ES-I3 (cell line): Measurements from ENCODE around the gene ADRM1.

Source experiments
- H3K36me3 ChIP-seq: 2 replicates; pipeline ENCODE4 v1.6.1; 2013; ENCODE audit warnings: mild to moderate bottlenecking, low read length, control low read depth, moderate library complexity; ENCODE audit not compliant: insufficient read depth
- H3K4me1 ChIP-seq: 2 replicates; pipeline ENCODE4 v1.6.1; 2013; ENCODE audit warnings: mild to moderate bottlenecking, control low read depth, low read length; ENCODE audit not compliant: insufficient read depth
- H3K9ac ChIP-seq: 2 replicates; pipeline ENCODE4 v1.6.1; 2013; ENCODE audit warnings: low read depth, mild to moderate bottlenecking, low read length, moderate library complexity
- H3K9me3 ChIP-seq: 2 replicates; pipeline ENCODE4 v1.6.1; 2013; ENCODE audit warnings: mild to moderate bottlenecking, low read length, moderate library complexity; ENCODE audit not compliant: control insufficient read depth, insufficient read depth

The ADRM1 gene

DNA sequence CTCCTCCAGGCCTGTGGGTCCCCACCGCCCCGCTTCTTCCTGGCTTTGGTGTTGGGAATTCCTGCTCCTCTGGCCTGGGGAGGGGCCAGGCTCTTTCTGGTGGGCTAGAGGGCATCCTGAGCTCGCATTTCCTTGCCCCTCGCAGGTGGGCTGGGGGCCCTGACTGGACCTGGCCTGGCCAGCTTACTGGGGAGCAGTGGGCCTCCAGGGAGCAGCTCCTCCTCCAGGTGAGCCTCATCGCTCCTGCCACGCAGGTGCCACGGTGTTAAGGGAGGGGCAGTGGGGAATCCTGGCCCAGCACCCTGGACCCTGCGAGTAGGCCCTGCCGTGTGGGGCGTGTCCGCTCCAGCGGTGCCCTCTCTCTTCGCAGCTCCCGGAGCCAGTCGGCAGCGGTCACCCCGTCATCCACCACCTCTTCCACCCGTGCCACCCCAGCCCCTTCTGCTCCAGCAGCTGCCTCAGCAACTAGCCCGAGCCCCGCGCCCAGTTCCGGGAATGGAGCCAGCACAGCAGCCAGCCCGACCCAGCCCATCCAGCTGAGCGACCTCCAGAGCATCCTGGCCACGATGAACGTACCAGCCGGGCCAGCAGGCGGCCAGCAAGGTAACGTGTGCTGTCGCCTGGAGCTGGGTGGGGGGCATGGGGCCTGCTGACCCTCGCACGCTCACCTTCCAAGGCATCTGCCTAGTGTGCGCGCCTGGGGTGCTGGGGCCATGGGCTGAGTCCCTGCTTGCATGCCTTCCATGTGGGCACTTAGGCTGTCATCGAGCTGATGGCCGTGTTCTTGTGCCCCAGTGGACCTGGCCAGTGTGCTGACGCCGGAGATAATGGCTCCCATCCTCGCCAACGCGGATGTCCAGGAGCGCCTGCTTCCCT lies 4.7 kb downstream of the ADRM1 start:
- Histone ChIP-seq H3K36me3 (peaks cover 24% of the 10 kb centered on the region), H3K9ac (no peak overlapping the region), H3K4me1 (no peaks in the 10 kb centered on the region; the same call in 1 of the 2 replicates), H3K9me3 (no peaks in the 10 kb centered on the region)

DNA sequence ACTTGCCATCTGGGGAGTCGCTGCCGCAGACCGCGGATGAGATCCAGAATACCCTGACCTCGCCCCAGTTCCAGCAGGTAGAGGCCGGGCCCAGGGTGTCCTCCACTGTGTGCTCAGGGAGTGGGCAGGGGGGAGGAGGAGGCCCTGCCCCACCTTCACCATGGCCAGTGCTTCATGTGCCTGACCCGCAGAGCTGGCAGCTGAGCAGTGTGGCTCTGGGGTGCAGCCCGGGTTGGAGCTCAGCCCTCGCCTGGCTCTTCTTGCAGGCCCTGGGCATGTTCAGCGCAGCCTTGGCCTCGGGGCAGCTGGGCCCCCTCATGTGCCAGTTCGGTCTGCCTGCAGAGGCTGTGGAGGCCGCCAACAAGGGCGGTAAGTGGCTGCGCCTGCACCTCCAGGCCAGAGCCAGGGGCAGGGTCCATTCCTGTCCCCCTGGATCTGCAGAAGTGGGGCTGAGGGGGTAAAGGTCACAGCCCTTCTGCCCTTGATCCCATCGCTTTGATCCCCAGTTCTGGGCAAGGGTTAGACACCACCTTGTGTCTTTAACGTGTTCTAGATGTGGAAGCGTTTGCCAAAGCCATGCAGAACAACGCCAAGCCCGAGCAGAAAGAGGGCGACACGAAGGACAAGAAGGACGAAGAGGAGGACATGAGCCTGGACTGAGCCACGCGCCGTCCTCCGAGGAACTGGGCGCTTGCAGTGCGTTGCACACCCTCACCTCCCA lies 5.5 kb downstream of the ADRM1 start:
- Histone ChIP-seq H3K9ac (no peak overlapping the region), H3K9me3 (no peaks in the 10 kb centered on the region), H3K36me3 (peaks cover 24% of the 10 kb centered on the region), H3K4me1 (no peaks in the 10 kb centered on the region; the same call in 1 of the 2 replicates)

DNA sequence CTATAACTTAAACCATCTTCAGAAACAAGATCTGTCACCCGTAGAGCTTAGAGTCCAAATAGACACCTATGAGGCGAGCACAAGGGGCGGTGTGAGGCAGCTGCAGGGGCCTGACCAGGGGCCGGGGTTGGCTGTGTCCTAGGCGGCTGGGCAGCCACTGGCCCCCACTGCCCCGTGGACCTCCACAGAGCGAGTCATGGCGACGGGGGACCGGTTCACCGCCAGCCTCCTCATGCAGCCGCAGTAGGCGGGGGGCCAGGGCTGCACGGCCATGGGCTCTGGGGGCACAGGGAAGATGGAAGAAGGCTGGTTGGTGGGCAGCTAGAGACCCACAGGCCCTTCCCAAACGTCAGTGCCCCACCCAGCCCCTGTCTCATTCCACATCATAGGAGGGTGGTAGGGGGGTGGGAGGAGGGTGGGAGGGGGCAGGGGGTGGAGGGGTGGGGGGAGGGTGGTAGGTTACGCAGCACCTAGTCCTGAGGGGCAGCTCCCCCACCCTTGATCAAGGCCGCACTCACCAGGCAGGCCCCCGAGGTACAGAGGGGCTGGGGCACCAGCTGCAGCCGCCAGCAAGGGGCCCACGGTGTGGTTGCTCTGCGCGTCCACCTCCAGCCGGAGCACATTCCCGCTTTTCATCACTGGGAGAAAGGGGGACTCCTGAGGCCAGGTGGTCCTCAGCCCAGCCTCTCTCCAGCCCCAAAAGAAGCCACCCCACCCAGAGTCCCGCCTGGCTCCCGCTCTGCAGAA lies 6.6 kb downstream of the ADRM1 start:
- Histone ChIP-seq H3K9me3 (no peaks in the 10 kb centered on the region), H3K4me1 (no peaks in the 10 kb centered on the region), H3K36me3 (peaks cover 26% of the 10 kb centered on the region), H3K9ac (no peak overlapping the region)

DNA sequence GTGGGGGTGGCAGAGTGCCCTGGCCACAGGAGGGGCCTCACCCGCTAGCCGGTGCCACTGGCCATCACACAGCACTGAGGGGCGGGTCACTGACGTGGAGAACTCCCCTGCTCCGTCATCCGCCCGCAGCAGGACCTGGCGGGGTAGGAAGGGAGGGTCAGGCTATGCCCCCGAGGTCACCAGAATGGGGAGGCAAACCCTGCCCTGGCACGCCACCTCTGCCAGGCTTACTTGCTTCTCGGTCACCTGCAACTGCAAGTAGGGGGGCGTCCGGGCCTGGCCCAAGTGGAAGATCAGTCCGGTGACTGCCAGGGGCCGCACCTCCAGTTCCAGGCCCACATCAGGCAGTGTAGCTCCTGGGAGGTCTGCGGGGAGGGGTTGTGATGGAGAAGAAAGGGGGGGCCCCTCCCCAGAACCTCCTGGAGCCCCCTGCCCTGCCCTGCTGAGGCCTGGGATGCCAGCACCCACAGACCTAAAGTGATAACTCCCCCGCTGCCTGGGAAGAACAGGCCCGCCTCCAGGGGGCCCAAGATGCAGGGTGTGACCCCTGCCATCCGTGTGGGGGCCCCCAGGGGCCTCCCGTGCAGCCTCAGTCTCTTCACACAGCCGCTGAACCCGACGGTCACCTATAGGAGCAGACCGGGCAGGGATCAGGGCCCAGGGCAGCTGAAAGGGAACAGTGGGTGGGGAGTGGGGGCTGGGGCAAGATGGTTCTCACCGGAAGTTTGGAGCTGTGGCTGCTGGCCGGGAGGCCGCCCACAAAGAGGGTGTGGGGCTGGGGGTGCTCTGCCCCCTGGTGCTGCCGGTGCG lies 7.4 kb downstream of the ADRM1 start:
- H3K4me1 ChIP-seq = no peaks in the 10 kb centered on the region
- H3K9me3 ChIP-seq = no peaks in the 10 kb centered on the region
- no peak overlapping the region for H3K9ac ChIP-seq
- peaks cover 29% of the 10 kb centered on the region for H3K36me3 ChIP-seq

DNA sequence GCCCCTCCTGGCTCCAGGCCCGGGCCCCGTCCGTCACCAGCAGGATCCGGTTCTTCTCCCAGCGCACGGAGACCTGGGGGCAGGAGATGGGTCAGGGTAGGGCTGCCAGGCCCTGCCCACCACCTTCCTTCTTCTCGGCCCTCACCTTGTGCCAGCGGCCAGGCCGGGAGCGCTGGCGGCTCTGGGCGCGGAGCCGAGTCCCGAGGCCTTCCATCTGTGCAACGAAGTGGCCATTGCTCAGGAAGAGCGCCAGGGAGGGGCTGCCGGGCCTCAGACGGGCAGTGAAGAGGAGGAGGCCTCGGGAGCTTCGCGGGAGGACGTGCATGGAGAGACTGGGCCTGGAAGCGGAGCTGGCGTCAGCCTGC lies 7.9 kb downstream of the ADRM1 start:
- H3K4me1 ChIP-seq = no peaks in the 10 kb centered on the region
- no peak overlapping the region for H3K9ac ChIP-seq
- peaks cover 33% of the 10 kb centered on the region for H3K36me3 ChIP-seq
- H3K9me3 ChIP-seq = no peaks in the 10 kb centered on the region

DNA sequence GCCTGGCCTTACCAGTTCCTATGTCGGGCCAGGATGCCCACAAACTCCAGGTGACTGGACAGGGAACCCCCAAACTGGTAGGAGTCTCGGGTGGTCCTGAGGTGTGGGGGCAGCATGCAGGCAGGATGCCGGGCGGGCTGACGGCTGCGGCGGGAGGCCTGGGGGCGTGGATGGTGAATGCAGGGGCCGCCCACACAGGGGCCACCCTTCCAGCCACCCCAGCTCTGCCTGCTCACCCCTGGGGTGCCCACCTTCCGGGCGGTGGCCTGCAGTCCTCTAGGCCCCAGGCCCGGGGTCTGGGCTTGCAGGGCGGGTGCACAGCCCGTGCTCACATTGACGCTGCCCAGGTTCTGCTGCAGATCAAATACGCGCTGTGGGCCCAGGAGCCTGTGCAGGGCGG lies 8.4 kb downstream of the ADRM1 start:
- peaks cover 33% of the 10 kb centered on the region for H3K36me3 ChIP-seq

DNA sequence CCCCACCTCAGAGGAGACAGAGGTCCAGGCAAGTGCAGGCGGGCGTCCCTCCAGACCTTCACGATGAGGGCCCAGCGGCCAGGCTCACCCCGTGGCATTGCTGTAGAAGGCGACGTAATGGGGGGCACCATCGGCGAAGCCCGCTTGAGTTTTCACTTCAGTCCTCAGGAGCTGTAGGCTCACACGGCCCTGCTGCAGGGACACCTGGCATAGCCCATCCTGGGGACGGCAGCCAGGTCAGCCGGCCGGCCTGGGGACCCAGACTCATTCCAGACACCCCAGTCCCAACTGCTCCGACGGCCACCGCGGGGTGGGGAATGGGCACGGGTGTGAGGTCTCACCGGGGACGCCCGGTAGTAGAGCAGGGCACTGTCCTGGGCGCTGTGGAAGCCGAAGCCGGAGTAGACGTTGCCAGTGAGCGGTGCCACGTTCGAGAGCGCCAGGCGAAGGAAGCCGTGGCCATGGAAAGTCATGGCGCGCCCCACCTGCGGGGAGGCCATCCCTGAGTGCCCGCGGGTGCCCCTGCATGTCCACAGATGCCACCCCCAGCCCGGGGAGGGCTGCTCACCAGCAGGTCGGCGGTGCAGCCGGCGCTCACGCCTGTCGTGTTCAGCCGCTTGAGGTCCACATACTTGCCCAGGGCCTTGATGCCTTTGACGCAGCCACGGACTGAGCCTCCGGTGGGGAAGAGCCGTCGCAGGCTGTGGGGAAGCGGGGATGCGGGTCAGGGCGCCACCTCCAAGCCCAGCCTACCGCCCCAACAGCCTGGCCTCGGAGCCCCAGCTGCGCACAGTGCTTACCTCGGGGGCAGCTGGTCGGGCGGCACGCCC lies 9.2 kb downstream of the ADRM1 start:
- Histone ChIP-seq H3K9ac (no peak overlapping the region), H3K36me3 (peaks cover 35% of the 10 kb centered on the region), H3K9me3 (no peaks in the 10 kb centered on the region), H3K4me1 (no peaks in the 10 kb centered on the region)

More for the DNA sequence above, 8.4 kb downstream of the ADRM1 start:
- Histone ChIP-seq H3K9ac (no peak overlapping the region), H3K4me1 (no peaks in the 10 kb centered on the region), H3K9me3 (no peaks in the 10 kb centered on the region)

DNA sequence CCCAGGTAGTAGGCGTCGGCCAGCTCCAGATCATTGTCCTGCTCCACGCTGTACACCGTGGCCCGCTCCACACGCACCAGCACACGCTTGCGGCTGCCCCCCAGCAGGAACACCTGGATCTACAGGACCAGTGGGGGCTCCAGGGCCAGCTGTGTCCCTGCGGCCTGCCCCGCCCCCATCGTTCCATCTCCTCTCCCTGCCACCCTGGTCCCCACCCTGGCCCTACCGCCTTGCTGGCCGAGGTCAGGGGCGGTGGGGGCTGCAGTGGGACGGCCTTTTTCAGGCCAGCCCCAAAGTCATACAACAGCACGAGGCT lies 9.8 kb downstream of the ADRM1 start:
- H3K9ac ChIP-seq = no peak overlapping the region
- peaks cover 37% of the 10 kb centered on the region for H3K36me3 ChIP-seq
- H3K9me3 ChIP-seq = peaks cover 5% of the 10 kb centered on the region; the same call in 1 of the 2 replicates
- H3K4me1 ChIP-seq = no peaks in the 10 kb centered on the region

DNA sequence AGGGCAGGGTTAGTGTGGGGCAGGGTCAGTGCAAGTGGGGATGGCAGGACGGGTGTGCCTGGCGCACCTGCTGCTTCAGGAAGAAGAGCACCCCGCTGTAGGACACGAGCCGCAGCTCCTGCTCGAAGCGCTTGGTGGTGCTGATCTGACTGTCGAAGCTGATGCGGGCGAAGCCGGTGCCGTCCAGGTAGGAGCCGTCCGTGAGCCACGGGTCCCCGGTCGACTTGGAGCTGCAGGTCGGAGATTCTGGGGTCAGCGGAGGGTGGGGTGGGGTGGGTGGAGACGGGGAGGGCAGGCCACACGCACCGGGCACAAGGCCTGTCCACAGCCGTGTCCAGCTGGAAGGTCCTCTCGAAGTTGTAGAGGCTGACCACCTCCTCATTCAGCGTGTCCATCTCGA lies 10.2 kb downstream of the ADRM1 start:
- no peaks in the 10 kb centered on the region for H3K4me1 ChIP-seq
- no peak overlapping the region for H3K9ac ChIP-seq
- H3K9me3 ChIP-seq = peaks cover 6% of the 10 kb centered on the region; the same call in 1 of the 2 replicates
- peaks cover 33% of the 10 kb centered on the region for H3K36me3 ChIP-seq

DNA sequence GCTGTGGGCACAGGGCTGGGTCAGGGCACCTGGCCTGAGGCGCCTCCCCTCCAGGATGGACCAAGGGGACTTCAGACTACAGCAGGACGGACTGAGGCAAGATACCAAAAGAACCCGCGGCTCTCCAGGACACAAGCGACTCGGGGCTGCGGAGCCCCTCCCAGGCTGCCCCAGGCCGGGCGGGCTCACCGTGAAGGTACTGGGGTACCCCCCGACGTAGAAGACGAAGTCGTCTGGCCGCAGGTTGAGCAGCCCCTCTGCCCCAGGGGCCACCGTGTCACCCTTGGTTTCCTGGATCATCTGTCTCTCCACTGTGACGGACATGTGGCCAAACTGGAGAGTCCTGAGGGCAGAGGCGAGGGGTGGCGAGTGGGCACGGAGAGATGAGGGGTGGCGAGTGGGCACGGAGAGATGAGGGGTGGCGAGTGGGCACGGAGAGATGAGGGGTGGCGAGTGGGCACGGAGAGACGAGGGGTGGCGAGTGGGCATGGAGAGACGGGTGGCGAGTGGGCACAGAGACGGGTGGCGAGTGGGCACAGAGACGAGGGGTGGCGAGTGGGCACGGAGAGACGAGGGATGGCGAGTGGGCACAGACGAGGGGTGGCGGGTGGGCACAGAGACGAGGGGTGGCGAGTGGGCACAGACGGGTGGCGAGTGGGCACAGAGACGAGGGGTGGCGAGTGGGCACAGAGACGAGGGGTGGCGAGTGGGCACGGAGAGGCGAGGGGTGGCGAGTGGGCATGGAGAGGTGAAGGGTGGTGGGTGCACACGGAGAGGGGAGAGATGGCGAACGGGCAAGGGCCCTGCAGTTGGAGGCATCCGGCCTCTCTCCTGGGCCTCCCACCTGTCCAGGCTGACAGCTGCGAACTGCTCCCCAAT lies 10.9 kb downstream of the ADRM1 start:
- H3K4me1 ChIP-seq = no peaks in the 10 kb centered on the region
- peaks cover 6% of the 10 kb centered on the region; the same call in 1 of the 2 replicates for H3K9me3 ChIP-seq
- no peak overlapping the region for H3K9ac ChIP-seq
- H3K36me3 ChIP-seq = peaks cover 32% of the 10 kb centered on the region

DNA sequence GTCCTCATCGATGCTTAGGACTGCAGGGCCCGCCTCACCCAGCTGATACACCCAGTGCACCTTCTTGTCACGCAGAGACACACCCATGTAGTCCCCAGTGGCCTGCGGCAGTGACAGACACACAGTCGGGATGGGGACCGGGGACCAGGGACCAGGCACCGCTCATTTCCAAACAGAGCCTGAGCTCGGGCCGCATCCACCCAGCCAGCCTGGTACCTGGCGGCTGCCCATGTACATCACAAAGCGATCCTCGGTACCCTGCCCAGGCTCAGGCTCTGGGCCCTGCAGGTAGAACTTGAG lies 11.5 kb downstream of the ADRM1 start:
- peaks cover 37% of the 10 kb centered on the region for H3K36me3 ChIP-seq
- no peak overlapping the region for H3K9ac ChIP-seq
- H3K9me3 ChIP-seq = peaks cover 6% of the 10 kb centered on the region; the same call in 1 of the 2 replicates
- no peaks in the 10 kb centered on the region for H3K4me1 ChIP-seq

DNA sequence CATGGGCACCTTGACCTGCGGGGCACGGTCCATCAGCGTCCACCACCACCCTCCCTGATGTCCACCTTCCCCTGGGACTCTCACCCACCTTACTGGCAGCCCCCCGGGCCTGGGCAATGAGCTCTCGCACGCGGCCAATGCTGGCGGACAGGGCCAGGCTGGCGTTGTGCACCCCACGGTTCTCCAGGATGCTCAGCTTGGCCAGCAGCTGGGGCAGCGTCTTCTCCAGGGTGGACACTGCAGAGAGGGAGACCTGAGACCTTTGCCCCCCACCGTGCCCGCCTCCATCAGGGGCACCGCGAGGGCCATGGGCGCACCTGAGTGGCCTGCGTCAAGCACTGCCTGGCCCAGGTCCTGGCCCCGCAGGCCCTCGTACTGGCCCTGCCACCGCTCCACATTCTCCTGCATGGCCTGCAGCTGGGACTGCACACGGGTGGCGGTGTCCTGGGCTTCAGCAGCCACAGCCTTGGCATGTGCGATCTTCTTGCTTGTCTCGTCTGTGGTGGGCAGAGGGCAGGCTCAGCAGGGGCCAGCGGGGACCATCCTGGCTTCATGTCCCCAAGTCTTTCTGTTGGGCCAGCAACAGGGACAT lies 12.0 kb downstream of the ADRM1 start:
- H3K36me3 ChIP-seq = peaks cover 39% of the 10 kb centered on the region
- no peaks in the 10 kb centered on the region for H3K4me1 ChIP-seq
- H3K9me3 ChIP-seq = peaks cover 6% of the 10 kb centered on the region; the same call in 1 of the 2 replicates
- H3K9ac ChIP-seq = no peak overlapping the region
